NK-92 (cell line): ENCODE data around the gene DAO.
"Not testable (repeated sequence)": the region's sequence is repeated elsewhere in the genome, so short reads cannot be mapped to it uniquely, and the experiment has no call there.

Experiments used
- DNase-seq: peaks from one replicate; lab custom pipeline; 2025; ENCODE audit not compliant: unreplicated experiment; lab: John Stamatoyannopoulos, UW

DAO gene

DNA sequence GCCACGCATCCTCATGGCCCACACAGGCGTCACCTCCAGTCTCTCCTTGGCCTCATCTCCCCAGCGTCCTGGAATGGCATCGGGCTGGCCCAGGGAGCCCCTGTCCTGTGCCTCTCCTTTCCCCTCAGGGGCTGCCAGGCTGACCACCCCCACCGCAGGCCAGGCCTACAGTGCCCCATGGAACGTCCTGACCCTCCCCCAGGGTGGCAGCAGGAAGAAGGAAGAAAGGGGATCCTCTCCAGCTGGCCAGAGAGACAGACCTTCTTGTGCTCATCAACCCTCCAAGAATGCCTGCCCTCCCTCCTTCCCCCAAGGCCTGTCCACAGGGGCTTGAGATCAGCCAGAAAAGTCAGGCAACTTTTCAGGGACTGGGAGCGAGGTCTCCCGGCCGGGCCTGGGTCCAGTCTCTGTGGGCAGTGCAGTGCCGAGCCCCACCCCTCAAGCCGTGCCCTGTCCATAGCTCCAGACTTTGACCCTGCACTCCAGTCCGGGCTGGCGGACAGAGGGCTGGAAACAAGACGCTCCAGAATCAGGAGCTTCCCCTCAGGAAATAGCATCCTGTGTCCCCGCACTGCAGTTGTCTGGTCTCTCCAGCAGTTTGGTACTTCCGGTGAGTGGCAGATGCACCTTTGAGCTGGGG is at the start of gene DAO:
TSS of gene DAO (plus strand) at position 478 of the 640 bp plus-strand sequence. CDS start 4,915 bp downstream, outside the sequence.
- DNase-seq = no peak

DNA sequence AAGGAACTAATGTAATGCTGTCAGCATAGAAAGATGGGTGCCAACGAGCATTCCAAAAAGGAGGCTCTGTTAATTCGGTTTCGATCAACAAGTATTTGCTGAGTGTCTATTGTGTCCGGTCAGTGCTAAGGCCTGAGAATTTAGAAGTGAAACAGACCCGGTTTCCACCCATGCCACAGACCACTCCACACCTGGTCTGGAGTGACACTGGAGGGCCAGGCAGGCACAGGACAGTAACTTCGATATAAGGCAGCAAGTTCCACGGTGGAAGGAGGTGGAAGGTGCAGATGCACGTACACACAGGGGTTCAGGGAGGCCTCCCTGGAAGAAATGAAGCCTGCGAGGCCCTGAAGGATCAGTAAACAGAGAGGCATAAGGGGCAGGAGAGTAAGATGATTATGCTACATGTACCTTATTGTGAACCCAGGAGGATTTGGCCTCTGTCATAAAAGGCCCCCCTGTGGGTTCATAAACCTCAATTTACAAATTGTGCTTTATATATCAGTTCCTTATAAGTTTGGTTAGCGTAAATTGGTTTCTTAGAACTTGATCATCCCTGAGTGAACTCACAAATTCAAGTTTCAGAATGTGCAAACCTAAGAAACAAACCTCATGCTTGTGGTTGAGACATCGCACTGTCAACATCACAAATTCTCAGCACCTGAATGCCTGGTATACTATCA is 48.4 kb upstream of the DAO start:
- DNase-seq = no peak

DNA sequence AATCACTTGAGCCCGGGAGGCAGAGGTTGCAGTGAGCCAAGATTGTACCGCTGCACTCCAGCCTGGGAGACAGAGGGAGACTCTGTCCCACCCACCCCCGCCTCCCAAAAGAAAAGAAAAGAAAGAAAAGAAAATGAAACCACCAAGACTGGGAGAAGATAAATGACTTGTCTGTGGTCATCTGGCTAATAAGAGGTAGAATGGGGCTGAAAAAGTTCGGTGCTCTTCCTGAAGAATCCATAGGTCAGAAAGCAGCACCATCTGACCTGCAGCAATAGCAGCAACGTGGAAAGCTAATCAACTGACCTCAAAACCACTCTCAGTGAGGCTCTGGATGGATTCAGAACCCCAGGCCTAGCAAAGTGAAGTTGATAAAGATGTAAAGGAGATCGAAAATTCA is 47.7 kb upstream of the DAO start:
- no peak for DNase-seq

DNA sequence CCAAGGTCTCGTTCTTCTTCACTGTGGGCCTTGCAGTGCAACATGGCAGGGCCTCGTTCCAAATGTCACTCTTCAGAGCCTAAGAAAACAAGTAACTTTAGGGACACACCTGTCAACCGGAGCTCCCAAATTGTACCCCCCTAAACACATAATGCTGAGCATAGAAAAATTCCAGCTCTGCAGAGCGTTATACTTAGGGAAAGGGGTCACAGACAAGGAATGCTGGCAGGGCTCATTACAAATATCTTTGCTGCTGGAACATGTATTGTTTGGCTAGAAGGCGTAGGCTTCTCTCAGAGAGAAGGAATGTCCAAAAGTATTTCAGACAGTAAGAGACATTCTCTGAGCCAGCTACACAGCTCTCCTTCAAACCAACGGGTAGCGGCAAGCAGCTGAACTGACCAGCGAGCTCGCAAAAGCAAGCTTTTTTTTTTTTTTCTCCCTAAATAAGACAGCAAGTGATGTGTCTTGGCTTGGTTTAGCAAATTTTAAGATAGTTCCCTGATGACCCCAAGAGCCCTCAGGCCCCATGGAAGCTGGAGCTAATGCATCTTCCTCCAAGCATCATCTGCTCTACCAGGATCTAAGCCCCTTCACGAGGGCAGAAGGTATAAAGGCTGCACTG is 47.0 kb upstream of the DAO start:
- no peak for DNase-seq

DNA sequence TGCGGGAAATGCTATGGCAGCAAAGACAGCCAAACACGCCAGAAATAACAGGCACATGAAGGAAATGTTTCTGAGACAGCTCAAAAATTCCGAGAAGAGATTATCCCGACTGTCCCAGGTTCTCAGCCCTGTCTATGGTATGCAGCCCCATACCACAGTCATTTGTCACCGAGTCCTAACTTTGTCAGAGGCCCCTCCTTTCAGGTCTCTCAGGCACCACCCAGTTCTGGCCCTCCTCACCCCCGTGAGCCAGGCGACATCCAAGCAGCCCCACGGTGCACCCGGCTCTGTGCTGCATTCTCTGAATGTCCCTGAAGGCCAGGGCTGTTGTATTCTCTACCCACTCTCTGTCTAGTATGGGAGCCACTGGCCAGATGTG is 46.5 kb upstream of the DAO start:
- no peak for DNase-seq

DNA sequence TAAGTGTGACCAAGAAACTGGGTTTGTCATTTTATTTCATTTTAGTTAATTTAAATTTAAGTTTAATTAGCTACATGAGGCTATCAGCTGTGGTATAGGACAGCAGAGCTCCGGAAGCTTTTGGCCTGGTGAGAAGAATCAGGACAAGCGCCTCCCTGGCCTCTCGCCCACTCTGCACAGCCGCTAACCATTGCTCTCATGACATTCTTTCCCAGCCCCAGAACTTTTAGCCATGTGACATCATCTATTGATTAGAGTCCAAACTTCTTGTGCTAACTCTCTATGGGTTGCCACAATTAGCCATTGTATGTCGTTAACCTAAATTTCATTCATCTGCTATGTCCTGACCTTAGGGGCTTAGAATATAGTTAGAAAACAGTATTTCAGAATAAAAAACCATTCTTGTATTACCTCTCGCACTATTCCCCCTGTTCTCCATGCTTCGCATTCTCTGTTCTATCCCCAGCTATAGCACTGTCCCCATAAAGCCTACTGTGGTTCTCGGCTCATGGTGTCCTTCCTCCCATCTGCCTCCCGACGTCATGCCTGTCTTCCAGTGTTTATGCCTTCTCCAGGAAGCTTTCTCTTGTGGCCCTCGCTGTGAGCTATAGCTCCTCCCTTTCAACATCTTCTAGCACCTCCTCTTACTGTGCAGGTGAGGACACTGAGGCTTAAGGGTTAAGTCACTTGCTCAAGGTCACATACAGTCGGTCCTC is 46.0 kb upstream of the DAO start:
- no peak for DNase-seq

DNA sequence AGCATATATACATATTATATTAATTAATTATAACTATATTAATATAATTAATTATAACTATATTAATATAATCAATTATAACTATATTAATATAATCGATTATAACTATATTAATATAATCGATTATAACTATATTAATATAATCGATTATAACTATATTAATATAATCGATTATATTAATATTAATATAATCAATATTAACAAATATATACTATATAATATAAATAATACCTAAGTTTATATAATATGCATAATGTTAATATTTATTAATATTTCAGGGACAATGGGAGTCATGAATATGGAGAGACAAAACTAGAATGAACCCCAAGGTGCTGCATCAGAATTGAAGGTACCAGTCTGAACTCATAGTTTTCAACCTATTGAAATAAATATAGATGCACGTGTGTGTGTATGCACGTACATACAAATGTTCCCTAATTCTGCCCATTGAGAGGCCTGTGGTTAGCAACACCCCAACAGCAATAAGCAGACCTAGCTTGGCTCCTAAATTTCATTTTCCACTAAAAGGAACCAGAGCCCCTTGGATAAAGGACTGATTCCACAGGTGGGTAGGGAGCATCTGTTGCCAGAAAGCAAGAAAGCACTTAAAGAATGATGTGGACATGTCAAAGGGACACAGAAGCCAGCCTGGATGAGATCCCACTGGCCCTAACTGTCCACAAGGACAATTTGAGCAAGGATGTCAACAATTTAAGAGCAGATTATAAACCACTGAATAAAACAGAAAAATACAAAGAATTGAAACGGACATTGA is 43.8 kb upstream of the DAO start:
- DNase-seq = no peak

DNA sequence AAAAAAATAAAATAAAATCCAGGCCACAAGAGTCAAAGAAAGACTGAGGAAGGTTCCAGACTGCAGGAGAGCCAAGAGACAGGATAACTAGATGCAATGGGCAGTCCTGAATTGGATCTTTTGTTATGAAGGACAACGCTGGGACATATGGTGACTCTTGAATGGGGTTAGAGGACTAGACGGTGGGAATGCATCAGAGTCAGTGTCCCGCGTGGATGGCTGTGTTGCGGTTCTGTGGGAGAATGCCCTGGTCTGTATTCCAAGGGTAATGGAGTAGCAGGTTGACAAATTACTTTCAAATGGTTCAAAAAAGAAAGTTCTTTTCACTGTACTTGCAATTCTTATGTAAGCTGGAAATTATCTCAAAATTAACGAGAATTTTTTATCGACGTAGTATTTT is 42.7 kb upstream of the DAO start:
- no peak for DNase-seq

DNA sequence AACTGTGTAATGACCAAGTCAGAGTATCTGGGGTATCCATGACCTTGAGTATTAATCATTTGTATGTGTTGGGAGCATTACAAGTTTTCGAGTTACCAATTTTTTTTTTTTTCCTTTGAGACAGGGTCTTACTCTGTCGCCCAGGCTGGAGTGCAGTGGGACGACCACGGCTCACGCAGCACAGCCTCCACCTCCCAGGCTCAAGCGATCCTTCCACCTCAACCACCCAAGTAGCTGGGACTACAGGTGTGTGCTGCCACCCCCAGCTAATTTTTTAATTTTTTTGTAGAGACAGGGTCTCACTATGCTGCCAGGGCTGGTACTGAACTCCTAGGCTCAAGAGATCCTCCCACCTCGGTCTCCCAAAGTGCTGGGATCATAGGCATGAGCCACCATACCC is 42.2 kb upstream of the DAO start:
- DNase-seq = no peak

DNA sequence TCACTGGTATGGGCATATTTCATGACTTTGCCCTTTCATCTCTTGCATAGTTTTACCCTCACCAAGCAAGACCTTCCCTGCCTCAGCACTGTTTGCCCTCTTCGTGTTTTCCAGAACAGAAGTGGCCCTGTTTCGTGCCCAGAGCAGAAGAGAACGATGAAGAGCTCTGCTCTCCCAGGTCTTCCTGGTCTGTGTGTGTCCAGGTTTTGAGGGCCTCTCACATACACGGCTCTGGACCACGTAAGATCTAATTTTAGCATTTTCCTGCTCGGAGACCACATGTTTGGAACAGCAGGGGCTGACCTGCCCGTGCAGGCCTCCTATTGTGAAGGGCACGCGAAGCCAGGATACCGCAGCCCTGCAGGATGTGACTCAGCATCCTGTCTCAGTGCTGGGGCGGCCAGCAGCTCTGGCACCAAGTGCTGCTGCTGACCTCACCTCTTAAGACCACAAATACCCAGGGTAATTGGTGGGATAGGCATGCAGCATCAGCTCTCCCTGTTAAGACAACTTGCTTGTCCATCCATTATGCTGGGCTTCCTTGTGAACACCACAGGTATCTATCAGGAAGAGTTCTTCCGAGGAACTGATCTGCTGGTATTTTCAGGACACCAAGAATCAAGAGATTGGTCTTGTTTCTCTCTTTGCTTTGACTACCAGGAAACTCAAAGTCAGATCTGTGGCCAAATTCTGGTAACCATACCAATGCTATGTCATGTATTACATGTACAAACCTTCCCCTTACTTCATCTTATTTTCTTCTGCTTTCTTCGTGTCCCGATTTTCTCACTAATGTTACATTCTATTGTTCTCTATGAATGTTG is 41.5 kb upstream of the DAO start:
- no peak for DNase-seq

DNA sequence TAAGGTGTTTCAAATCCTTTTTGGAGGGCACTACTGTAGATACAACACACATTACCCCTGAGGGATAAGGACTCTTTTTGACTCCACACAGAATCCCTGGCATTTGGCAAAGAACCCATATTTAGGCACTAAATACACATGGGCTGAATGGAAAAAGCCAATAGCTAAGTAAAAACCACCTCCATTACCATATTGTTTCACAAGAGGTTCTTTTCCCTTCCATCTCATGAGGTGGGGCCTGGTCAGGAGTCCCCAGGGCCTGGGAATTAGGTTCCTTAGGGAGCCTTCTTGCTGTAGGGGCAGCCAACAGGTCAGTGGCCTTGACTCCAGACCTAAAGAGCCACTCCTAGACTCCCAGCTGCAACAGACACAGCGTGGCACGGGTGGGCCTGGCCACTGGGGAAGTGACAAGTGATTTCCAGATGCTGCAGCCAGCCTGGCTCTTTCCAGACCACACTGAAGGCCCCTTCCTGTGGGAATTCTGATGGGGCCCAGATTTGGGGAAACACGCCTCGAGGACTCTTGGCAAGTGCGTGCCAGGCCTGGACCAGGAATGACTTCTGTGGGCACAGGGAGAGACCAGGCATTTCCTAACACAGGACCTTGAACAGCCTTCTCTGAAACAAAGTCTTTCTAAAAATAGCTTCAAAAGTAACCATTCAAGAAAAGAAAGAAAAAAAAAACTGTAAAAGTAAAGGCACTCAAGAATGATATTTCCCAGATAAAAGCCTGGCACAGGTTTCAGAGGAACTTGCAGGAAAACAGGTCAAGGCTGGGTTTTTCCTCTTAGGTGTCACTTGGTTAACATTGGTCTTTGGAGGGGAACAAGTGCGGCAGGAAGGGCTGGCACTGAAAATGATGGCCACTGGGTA is 40.6 kb upstream of the DAO start:
- no peak for DNase-seq

DNA sequence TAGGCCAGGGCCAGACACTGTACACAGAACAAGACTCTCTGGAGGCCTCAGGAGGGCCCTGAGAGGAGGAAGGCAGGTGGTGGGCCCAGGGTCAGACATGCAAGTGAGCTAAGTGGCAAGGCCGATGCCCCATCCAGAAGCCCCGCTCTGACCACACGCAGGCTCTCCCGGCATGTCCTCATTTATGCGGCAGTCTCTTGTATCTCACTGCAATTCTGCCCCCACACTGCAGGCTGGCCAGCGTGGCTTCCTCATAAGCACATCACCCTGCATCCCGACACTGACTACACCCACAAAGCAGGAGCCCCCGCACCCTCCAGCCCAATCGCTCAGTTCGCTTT is 40.0 kb upstream of the DAO start:
- no peak for DNase-seq

DNA sequence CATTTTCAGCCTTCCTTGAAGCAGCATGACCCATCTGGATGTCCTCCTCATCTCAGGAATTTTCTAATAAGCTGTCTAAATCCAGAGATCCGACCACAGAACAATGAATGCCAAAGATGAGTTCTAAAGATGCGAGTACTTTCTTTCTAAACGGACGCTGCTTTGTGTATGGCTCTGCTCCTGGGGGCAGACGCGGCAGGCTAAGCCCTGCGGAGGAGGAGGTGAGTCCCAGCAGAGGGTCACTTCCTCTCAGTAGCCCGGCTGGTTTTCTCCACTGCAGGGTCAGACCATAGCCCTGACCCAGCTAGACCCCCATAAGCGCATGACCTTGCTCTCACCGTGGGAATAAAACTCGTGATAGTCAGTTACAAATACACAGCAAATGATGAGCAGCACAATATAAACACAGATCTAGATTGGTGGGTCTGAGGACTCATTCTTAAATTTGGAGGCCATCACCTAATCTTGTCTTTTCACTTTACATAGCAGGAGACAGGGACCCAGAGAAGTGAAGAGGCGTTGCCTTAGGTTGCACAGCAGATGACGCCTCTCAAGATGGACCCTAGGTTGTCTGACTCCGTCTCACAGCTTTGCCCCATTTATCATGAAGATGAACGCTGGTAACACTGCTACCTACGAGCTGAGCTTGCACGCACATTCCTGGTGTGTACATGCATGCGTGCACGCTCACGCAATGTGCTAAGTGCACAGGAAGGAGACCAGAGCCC is 39.1 kb upstream of the DAO start:
- no peak for DNase-seq

DNA sequence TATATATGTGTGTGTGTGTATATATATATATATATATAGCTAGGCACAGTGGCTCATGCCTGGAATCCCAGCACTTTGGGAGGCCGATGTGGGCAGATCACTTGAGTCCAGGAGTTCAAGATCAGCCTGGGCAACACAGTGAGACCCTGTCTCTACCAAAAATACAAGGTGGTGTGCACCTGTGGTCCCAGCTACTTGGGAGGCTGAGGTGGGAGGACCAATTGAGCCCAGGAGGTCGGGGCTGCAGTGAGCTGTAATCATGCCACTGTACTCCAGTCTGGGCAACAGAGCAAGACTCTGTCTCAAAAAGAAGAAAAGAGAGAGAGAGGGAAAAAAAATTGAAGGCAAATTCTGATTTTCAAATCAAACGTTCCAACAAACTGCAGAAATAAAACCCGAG is 38.1 kb upstream of the DAO start:
- not testable (repeated sequence) for DNase-seq

DNA sequence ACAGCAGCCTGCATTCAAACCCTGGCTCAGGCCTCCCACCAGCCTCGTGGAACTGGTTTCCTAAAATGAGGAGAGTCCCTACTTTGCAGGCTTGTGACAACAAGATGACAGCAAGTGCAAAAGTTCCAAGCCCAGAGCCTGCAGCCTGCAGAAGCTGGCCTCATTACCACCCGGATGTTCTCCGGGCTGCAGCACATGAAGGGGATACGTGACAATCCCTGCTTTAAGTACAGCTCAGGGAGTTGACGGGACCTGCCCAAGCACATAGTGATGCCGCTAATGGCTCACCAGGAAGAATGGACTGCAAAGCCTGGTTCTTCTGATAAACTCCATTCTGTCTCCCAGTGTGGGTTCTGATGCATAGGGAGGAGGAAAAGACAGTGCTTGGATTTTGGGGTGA is 37.5 kb upstream of the DAO start:
- DNase-seq = no peak

DNA sequence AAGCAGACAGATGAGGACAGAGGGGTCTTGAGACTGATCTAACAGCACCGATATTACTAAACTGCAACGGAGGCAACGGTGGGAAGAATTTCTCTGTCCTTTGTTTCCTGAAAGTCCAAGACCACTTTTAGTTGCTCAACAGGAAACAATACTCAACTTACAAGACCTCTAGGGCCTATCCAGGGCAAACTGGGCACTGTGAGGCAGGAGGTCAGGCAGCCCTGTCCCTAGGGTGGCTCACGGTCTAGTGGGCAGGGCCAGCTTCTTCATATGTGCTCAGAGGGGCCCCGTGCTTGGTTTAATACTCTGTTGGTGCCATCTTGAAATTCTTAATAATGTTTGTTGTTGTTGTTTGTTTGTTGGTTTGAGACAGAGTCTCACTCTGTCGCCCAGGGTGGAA is 36.7 kb upstream of the DAO start:
- no peak for DNase-seq

DNA sequence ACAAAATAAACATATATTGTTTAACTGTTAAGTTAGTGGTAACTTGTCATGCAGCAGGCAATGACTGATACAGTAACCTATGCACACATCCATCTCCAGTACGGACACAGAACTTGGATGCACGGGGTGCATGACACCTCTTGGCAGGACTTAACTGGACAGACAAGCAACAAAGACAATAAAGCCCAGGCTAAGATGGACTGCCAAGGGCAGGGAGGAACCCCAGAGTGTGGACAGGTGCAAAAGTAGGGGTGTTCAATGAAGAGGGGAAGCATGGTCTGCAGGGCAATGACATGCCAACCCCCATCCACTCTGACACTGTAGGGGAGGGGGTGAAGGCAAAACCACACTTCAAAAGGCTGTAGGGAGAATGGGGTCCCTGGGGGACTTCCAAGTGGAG is 34.2 kb upstream of the DAO start:
- no peak for DNase-seq

DNA sequence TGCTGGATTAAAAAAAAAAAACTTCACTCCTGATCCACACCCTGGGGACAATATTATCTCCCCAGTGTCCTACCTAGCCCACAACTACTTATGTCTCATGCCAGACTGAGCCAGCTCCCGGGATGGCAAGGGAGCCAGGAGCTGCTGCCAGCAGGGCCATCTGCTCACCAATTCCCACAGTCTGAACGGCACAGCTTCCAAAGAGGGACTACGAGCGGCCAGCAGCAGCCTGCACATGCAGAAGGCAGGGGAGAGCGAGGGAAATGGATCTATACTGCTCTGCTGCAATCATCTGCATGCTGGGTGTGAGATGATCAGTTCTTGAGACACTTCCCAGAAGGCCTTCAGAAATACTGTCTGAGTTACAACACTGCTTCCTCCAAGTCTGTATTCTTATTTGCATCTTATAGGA is 33.6 kb upstream of the DAO start:
- no peak for DNase-seq

DNA sequence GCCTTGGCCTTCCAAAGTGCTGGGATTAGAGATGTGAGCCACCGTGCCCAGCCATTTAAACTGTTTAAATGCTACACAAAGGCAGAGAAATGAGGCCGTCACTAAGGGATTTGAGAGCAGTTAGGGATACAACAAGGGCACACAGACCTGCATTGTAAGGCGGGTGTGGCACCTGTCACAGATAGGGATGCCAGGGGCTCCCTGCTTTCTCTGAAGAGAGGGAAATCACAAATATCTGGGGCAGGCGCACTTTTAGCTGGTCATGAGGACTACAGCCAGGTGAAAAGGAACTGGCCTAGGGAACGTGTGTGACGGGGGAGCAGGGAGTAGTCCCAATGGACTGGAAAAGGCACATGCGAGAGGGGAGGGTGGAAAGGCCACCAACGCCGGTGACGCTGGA is 32.2 kb upstream of the DAO start:
- DNase-seq = no peak
